Endothelial cell of umbilical vein (primary cell): ENCODE measurements around the gene EFCAB3.
"Not testable (repeated sequence)": the region's sequence is repeated elsewhere in the genome, so short reads cannot be mapped to it uniquely, and the experiment has no call there.

ENCODE experiments used
- CTCF ChIP-seq, 2 donors: IDR thresholded peaks; 1 replicate in 1 of 2; 2 replicates in 1 of 2; pipeline ENCODE4 v1.5.1; 2011; ENCODE audit warnings: low read length in 2 of 2, mild to moderate bottlenecking in 2 of 2, moderate library complexity in 2 of 2, control low read depth in 1 of 2, inconsistent platforms in 1 of 2, low read depth in 1 of 2; ENCODE audit not compliant: insufficient read depth in 1 of 2; ENCODE audit errors: extremely low read depth in 1 of 2
- POLR2A ChIP-seq: IDR thresholded peaks from 2 replicates; pipeline ENCODE4 v1.6.1; 2012; ENCODE audit warnings: low read depth, mild to moderate bottlenecking, control low read depth, low read length
- POLR2AphosphoS5 ChIP-seq: IDR thresholded peaks from 2 replicates; pipeline ENCODE4 v1.6.1; 2012; ENCODE audit warnings: low read depth, mild to moderate bottlenecking, control low read depth, low read length, moderate library complexity; ENCODE audit not compliant: insufficient read depth

DNA sequence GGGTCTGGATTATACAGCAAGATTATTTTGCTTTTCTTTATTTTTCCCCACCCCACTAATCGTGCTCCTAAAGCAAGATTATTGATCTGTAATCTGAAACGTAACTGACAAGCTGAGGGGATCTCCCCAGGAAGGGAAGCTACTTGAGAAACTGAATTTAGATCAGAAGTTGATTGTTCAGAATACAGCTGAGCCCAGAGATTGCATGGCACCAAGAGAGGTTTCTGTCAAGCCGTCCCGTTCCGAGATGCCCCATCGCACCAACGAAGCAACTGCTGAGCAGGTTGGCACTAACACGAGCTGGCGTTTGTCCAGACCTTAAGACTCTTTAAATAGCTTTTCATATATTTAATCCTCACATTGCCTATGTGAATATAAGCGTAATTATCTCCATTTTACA is 78.1 kb downstream of the EFCAB3 start:
- TF ChIP-seq CTCF (IDR thresholded peaks at IDR 0.05; ENCODE audit: extremely low read depth in 1 of 2, insufficient read depth in 1 of 2, low read depth in 1 of 2, low read length in 2 of 2); POLR2AphosphoS5; POLR2A: not testable (repeated sequence)
